Mesenchymal stem cell (in vitro differentiated cells and primary cell): ENCODE measurements around the gene HOXB4.
A peak's percentile ranks its signal among the peaks of the same experiment; 100 is the strongest.

ENCODE experiments used
- DNase-seq: peaks from one replicate; pipeline ENCODE4 v3.0.0-alpha.2; 2013
- H2AFZ ChIP-seq: one replicate; pipeline ENCODE4 v1.6.1; 2013; ENCODE audit warnings: low read depth, mild to moderate bottlenecking, control low read depth, inconsistent platforms, low read length, moderate library complexity
- H2AK5ac ChIP-seq: 2 replicates; pipeline ENCODE4 v1.6.1; 2013; ENCODE audit warnings: low read length, moderate library complexity, mild to moderate bottlenecking, inconsistent platforms; ENCODE audit not compliant: severe bottlenecking
- H2BK120ac ChIP-seq: one replicate; pipeline ENCODE4 v1.6.1; 2013; ENCODE audit warnings: low read depth, mild to moderate bottlenecking, inconsistent platforms, low read length, moderate library complexity
- H2BK12ac ChIP-seq, 2 experiments: one replicate each; pipeline ENCODE4 v1.6.1; 2013; ENCODE audit warnings: inconsistent platforms in 2 of 2, low read length in 2 of 2, mild to moderate bottlenecking in 2 of 2, moderate library complexity in 2 of 2, control low read depth in 1 of 2
- H2BK15ac ChIP-seq: one replicate; pipeline ENCODE4 v1.6.1; 2013; ENCODE audit warnings: mild to moderate bottlenecking, low read depth, inconsistent platforms; ENCODE audit not compliant: poor library complexity, severe bottlenecking
- H2BK5ac ChIP-seq: 2 replicates; pipeline ENCODE4 v1.6.1; 2013; ENCODE audit warnings: low read depth, mild to moderate bottlenecking, low read length, control low read depth, inconsistent platforms; ENCODE audit not compliant: poor library complexity, severe bottlenecking
- H3K14ac ChIP-seq, 2 experiments: one replicate each; pipeline ENCODE4 v1.6.1; 2013; ENCODE audit warnings: inconsistent platforms in 2 of 2, low read length in 2 of 2, control low read depth in 1 of 2, mild to moderate bottlenecking in 1 of 2, moderate library complexity in 1 of 2
- H3K18ac ChIP-seq, 2 experiments: one replicate each; pipeline ENCODE4 v1.6.1; 2013; ENCODE audit warnings: inconsistent platforms in 2 of 2, low read length in 2 of 2, control low read depth in 1 of 2, low read depth in 1 of 2, mild to moderate bottlenecking in 1 of 2
- H3K23ac ChIP-seq, 2 experiments: one replicate each; pipeline ENCODE4 v1.6.1; 2013; ENCODE audit warnings: inconsistent platforms in 2 of 2, low read length in 2 of 2, mild to moderate bottlenecking in 2 of 2, moderate library complexity in 2 of 2, control low read depth in 1 of 2
- H3K27ac ChIP-seq: 2 replicates; pipeline ENCODE4 v1.5.1; 2013; ENCODE audit warnings: mild to moderate bottlenecking, moderate library complexity, low read length, control low read depth, inconsistent platforms; ENCODE audit not compliant: poor library complexity, severe bottlenecking
- H3K27me3 ChIP-seq, 2 experiments: 2 replicates each; pipeline versions ENCODE4 v1.6.1 to v1.7.0; 2013; ENCODE audit warnings: low read length in 2 of 2, mild to moderate bottlenecking in 2 of 2, moderate library complexity in 2 of 2, control low read depth in 1 of 2, inconsistent platforms in 1 of 2; ENCODE audit not compliant: control insufficient read depth in 1 of 2, insufficient read depth in 1 of 2
- H3K36me3 ChIP-seq, 2 experiments: 2 replicates each; pipeline versions ENCODE4 v1.6.1 to v1.7.0; 2013; ENCODE audit warnings: low read length in 2 of 2, control low read depth in 1 of 2, inconsistent platforms in 1 of 2, low read depth in 1 of 2, mild to moderate bottlenecking in 1 of 2; ENCODE audit not compliant: insufficient read depth in 2 of 2, control insufficient read depth in 1 of 2
- H3K4ac ChIP-seq, 2 experiments: one replicate each; pipeline ENCODE4 v1.6.1; 2013; ENCODE audit warnings: inconsistent platforms in 2 of 2, low read length in 2 of 2, mild to moderate bottlenecking in 2 of 2, moderate library complexity in 2 of 2, control low read depth in 1 of 2, low read depth in 1 of 2
- H3K4me1 ChIP-seq: 2 replicates; pipeline ENCODE4 v1.6.1; 2013; ENCODE audit warnings: low read depth, low read length, control low read depth; ENCODE audit not compliant: control insufficient read depth, insufficient read depth
- H3K4me2 ChIP-seq: 2 replicates; pipeline ENCODE4 v1.6.1; 2013; ENCODE audit warnings: low read length, mild to moderate bottlenecking, inconsistent platforms; ENCODE audit not compliant: poor library complexity, severe bottlenecking
- H3K4me3 ChIP-seq, 2 experiments: 2 replicates each; pipeline versions ENCODE4 v1.5.1 to v1.7.0; 2013; ENCODE audit warnings: low read length in 2 of 2, mild to moderate bottlenecking in 2 of 2, control low read depth in 1 of 2, low read depth in 1 of 2; ENCODE audit not compliant: insufficient read depth in 1 of 2
- H3K79me1 ChIP-seq: replicated peaks from 2 replicates; pipeline ENCODE4 v1.6.1; 2013; ENCODE audit warnings: mild to moderate bottlenecking, control low read depth, low read length, inconsistent platforms; ENCODE audit not compliant: poor library complexity, severe bottlenecking
- H3K9ac ChIP-seq: 2 replicates; pipeline ENCODE4 v1.7.0; 2013; ENCODE audit warnings: mild to moderate bottlenecking, low read length, moderate library complexity
- H3K9me3 ChIP-seq: 2 replicates; pipeline ENCODE4 v1.7.0; 2013; ENCODE audit warnings: mild to moderate bottlenecking, low read length; ENCODE audit not compliant: control insufficient read depth
- H4K8ac ChIP-seq: one replicate; pipeline ENCODE4 v1.6.1; 2013; ENCODE audit warnings: inconsistent platforms, mild to moderate bottlenecking, low read length, moderate library complexity
- H4K91ac ChIP-seq: one replicate; pipeline ENCODE4 v1.6.1; 2013; ENCODE audit warnings: mild to moderate bottlenecking, low read length, inconsistent platforms
- WGBS: methylation state at CpG from one replicate; pipeline ENCODE4 v1.1.7; 2013; ENCODE audit warnings: mixed read lengths; 5-methylcytosine and 5-hydroxymethylcytosine counted together

Gene HOXB4

GRCh38 chr17:48526608-48527546, 51.3 kb downstream of the HOXB4 start:
- peak overlapping the region; percentile 89 for H4K91ac ChIP-seq
- peak overlapping the region; percentile 96 for H2BK15ac ChIP-seq
- peak overlapping the region; percentile 63 to 69 for H3K18ac ChIP-seq
- peak overlapping the region; percentile 22 for H3K9ac ChIP-seq
- H3K9me3 ChIP-seq, result no peaks in the 10 kb centered on the region
- H2BK120ac ChIP-seq, result peak overlapping the region; percentile 93
- peak overlapping the region in 1 of 2 experiments; percentile 5 for H3K4me3 ChIP-seq
- H3K27ac ChIP-seq, result no peak overlapping the region
- no peak overlapping the region for H2BK5ac ChIP-seq
- peaks cover 18% of the 10 kb centered on the region for H3K4me1 ChIP-seq
- H3K4me2 ChIP-seq, result peak overlapping the region; percentile 56
- H3K27me3 ChIP-seq, result peaks cover 10 to 17% of the 10 kb centered on the region in 2 experiments
- peak overlapping the region; percentile 60 to 72 for H2BK12ac ChIP-seq
- 24% methylated on average over 36 of the region's 59 CpGs for WGBS
- no peak overlapping the region for H2AFZ ChIP-seq
- peak overlapping the region in 1 of 2 experiments; percentile 75 for H3K14ac ChIP-seq
- H3K36me3 ChIP-seq, result no peaks in the 10 kb centered on the region
- peak overlapping the region; percentile 81 for H4K8ac ChIP-seq
- peak overlapping the region in 1 of 2 experiments; percentile 34 for H3K23ac ChIP-seq
- H2AK5ac ChIP-seq, result no peak overlapping the region
- H3K4ac ChIP-seq, result peak overlapping the region; percentile 65 to 80
- H3K79me1 ChIP-seq, result no peaks in the 10 kb centered on the region
- DNase-seq, result no peak
